Activated B cell treated with CpG ODN at 0.5 μM for 24 hours (primary cell): ENCODE results near the gene AMBRA1. TPM values are rescaled to one million over a fixed set of nuclear protein-coding genes. Genes with fewer than 3 reads are reported as not detected.

Source experiments
- ATAC-seq: fragments of 200-7000 bp; cut with Tn5 transposase; one replicate; pipeline ENCODE4 v1.10.0; 2021; ENCODE audit warnings: low read depth, mild to moderate bottlenecking, moderate library complexity
- CTCF ChIA-PET: fragments of 350-600 bp; sonication (Branson Sonifier 250); formaldehyde crosslinking; loops from one replicate; lab custom pipeline; 2021; ENCODE audit warnings: antibody characterized with exemption; lab: Charles Lee
- POLR2A ChIA-PET: fragments of 350-600 bp; sonication (Branson Sonifier 250); formaldehyde crosslinking; loops from one replicate; lab custom pipeline; 2021; ENCODE audit warnings: antibody characterized with exemption; lab: Charles Lee
- DNase-seq: peaks from one replicate; pipeline ENCODE4 v3.0.0; 2022
- H3K27ac Mint-ChIP-seq: one replicate; pipeline ENCODE4 v1.8.0; 2020; ENCODE audit warnings: mixed read lengths
- H3K27me3 Mint-ChIP-seq: one replicate; pipeline ENCODE4 v1.8.0; 2021; ENCODE audit warnings: mixed read lengths
- H3K36me3 Mint-ChIP-seq: one replicate; pipeline ENCODE4 v1.8.0; 2021; ENCODE audit warnings: low read depth, mixed read lengths
- H3K4me1 Mint-ChIP-seq: one replicate; pipeline ENCODE4 v1.8.0; 2021; ENCODE audit warnings: mixed read lengths
- H3K4me3 Mint-ChIP-seq: one replicate; pipeline ENCODE4 v1.8.0; 2020; ENCODE audit warnings: mild to moderate bottlenecking, mixed read lengths
- H3K9me3 Mint-ChIP-seq: one replicate; pipeline ENCODE4 v1.8.0; 2020; ENCODE audit warnings: mixed read lengths
- intact Hi-C: fragments of 100-400 bp; cut with micrococcal nuclease; formaldehyde crosslinking; loops from one replicate; pipeline ENCODE4 v1.15.1; 2024
- total RNA-seq: library from RNA; stranded (reverse); gene quantifications from 2 replicates; pipeline ENCODE4 v1.2.3, GENCODE V29; 2022
- TF ChIP-seq, protein P1 (sequence below): fragments of 200-600 bp; IDR thresholded peaks from one replicate; pipeline ENCODE4 v1.8.0; 2022; ENCODE audit warnings: antibody characterized with exemption, mild to moderate bottlenecking

Gene AMBRA1
- total RNA-seq, 1 donor from 2014 or later = 39.1 TPM

GRCh38 chr11:46547579-46547978 lies 46.2 kb downstream of the AMBRA1 start:
- TF ChIP-seq, protein P1, sequence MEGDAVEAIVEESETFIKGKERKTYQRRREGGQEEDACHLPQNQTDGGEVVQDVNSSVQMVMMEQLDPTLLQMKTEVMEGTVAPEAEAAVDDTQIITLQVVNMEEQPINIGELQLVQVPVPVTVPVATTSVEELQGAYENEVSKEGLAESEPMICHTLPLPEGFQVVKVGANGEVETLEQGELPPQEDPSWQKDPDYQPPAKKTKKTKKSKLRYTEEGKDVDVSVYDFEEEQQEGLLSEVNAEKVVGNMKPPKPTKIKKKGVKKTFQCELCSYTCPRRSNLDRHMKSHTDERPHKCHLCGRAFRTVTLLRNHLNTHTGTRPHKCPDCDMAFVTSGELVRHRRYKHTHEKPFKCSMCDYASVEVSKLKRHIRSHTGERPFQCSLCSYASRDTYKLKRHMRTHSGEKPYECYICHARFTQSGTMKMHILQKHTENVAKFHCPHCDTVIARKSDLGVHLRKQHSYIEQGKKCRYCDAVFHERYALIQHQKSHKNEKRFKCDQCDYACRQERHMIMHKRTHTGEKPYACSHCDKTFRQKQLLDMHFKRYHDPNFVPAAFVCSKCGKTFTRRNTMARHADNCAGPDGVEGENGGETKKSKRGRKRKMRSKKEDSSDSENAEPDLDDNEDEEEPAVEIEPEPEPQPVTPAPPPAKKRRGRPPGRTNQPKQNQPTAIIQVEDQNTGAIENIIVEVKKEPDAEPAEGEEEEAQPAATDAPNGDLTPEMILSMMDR = no peak
- Mint-ChIP-seq H3K4me3 (no peak overlapping the region), H3K27me3 (no peaks in the 10 kb centered on the region), H3K9me3 (no peaks in the 10 kb centered on the region), H3K4me1 (no peaks in the 10 kb centered on the region), H3K36me3 (peaks cover 54% of the 10 kb centered on the region), H3K27ac (no peak overlapping the region)
- no peak for DNase-seq
- no peak for ATAC-seq
- ChIA-PET CTCF (interaction anchor here (0.8 kb wide), 1 partner anchor 18 kb away, joined by 5 read pairs; no protein-coding TSS in a partner anchor), POLR2A (no interaction called here)
- intact Hi-C loops = no loop called here

- ChIA-PET CTCF (no interaction called here), POLR2A (no interaction called here)
- no peak for DNase-seq
- Mint-ChIP-seq H3K4me1 (no peaks in the 10 kb centered on the region), H3K4me3 (no peak overlapping the region), H3K36me3 (peaks cover 84% of the 10 kb centered on the region), H3K27ac (no peak overlapping the region), H3K9me3 (no peaks in the 10 kb centered on the region), H3K27me3 (no peaks in the 10 kb centered on the region)
- TF ChIP-seq, protein P1 = no peak
- ATAC-seq = no peak
- intact Hi-C loops = no loop called here
Measured at GRCh38 chr11:46543564-46543963, 50.3 kb downstream of the AMBRA1 start.

DNA sequence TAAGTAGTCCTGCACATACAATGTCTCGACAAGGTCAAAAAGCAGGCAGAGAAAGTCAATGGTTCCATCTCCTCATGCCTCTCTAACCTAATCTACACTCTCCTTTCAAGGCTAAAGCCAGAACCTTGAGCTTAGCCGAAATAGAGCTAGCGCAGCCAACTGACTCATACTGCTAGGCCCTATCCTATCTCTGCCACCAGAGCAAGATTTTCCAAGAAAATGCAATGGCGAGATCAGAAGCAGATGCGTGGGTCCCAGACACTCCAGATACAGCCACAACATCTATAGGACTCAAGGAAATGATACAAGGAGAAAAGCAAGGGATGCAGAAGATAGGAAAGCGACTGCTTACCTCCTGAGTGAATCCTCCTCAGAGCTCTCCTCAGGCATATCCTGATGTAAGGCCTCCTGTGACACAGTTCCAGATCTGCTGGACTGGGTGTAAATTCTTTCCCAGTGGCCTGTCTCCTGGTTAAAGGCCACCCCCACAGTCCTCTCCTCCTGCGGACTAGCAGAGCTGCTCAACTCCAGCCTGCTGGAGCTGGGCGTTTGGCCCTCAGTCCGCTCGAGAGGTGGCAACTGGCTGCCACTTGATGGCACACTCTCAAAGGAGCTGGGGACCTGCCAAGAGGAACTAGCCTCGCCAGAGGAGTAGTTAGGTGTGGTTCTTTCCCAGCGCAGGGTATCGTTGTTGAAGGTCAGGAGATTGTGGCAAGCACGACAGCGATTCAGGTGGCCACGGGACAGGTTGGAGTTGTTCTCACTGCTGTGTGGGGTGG lies 52.0 kb downstream of the AMBRA1 start:
- POLR2A ChIA-PET = no interaction called here

DNA sequence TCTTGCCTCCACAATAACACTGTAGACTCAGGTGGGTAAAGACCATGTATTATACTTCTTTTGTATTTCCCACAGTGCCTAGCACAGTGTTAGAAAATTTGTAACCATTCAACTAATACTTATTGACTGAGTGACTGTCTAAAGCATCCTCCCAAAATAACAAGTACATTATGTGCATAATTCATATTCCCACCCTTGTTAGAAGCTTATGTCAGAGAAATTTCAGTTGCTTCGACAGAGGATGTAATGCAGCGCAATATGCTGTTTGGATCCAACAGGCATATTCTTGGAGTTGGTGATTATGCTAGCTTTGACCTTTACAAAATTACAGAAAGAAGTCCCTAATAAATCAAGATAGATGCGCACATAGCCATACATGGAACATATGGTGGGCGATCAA lies 53.0 kb downstream of the AMBRA1 start:
- Mint-ChIP-seq H3K27me3 (no peaks in the 10 kb centered on the region), H3K9me3 (no peaks in the 10 kb centered on the region), H3K36me3 (peaks cover 64% of the 10 kb centered on the region), H3K27ac (no peak overlapping the region), H3K4me1 (peaks cover 13% of the 10 kb centered on the region), H3K4me3 (no peak overlapping the region)
- POLR2A ChIA-PET = interaction anchor here (0.5 kb wide), 1 partner anchor 22 kb away, joined by 6 read pairs; no protein-coding TSS in a partner anchor
- CTCF ChIA-PET = no interaction called here
- TF ChIP-seq, protein P1 = no peak
- no peak for DNase-seq
- ATAC-seq = no peak
- intact Hi-C loops = no loop called here

More for the DNA sequence above, 52.0 kb downstream of the AMBRA1 start:
- intact Hi-C loops = no loop called here
- Mint-ChIP-seq H3K36me3 (peaks cover 73% of the 10 kb centered on the region), H3K4me1 (peaks cover 5% of the 10 kb centered on the region), H3K9me3 (no peaks in the 10 kb centered on the region), H3K27ac (no peak overlapping the region), H3K27me3 (no peaks in the 10 kb centered on the region), H3K4me3 (no peak overlapping the region)
- DNase-seq = no peak
- TF ChIP-seq, protein P1 = no peak
- no peak for ATAC-seq
- CTCF ChIA-PET = interaction anchor here (0.7 to 0.9 kb wide), 2 partner anchors 29 to 77 kb away, joined by 3 read pairs; no protein-coding TSS in a partner anchor

- H3K36me3 Mint-ChIP-seq = peaks cover 39% of the 10 kb centered on the region
- intact Hi-C loops = loop anchor here (1.0 to 5.0 kb wide), 3 partner anchors 47 to 190 kb away; partner anchors contain the start of gene DGKZ
- DNase-seq = no peak
- H3K9me3 Mint-ChIP-seq = no peaks in the 10 kb centered on the region
- H3K27me3 Mint-ChIP-seq = no peaks in the 10 kb centered on the region
- TF ChIP-seq, protein P1 = no peak
- no peak overlapping the region for H3K4me3 Mint-ChIP-seq
- peaks cover 13% of the 10 kb centered on the region for H3K4me1 Mint-ChIP-seq
- peak; percentile 68 for ATAC-seq
- H3K27ac Mint-ChIP-seq = no peak overlapping the region
- POLR2A ChIA-PET = no interaction called here
- CTCF ChIA-PET = interaction anchor here (1.2 to 2.7 kb wide), 4 partner anchors 9 to 48 kb away, joined by 3 to 7 read pairs (median 4); no protein-coding TSS in a partner anchor
Measured at GRCh38 chr11:46537537-46538295, 56.1 kb downstream of the AMBRA1 start.
